ENCODE results near the gene CACNA2D3.

The CACNA2D3 gene

DNA sequence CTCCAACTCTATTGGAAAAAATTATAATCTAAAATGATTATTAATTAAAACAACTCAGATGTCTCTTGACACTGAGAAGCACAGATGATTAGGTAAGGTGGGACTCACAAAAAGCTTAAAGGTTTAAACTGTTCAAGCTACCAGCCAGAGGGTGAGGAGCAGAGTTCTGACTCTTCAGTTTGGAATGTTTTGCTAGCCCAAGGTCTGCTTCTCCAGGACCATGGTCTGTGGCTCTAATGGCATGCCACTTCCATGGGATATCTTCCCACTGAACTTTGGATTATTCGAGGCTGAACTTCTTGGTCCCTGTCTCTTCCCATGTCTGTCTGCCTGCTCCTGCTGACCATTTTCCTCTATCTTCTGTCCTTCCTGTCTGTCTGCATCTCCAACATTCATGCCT is 49.2 kb downstream of the CACNA2D3 start:
- DNase-seq: no peak

DNA sequence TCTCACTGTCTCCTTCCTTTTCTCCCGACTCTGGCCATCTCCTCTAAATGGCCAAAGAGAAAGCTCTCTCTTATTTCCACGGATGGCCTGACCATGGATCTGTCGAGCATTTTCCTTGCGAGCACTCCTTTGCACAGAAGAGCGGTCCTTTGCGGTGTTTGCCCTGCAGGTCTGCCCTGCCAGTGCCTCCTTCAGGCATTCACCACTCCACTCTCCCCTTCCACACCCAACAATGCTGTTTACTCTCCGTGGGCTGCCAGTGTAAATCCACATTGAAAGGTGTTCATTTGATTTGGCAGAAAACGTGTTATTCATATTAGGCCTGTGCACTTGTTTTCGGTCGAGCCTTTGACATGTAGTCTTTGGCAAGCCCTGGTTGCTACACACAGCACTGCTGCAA is 49.6 kb downstream of the CACNA2D3 start:
- no peak for DNase-seq

DNA sequence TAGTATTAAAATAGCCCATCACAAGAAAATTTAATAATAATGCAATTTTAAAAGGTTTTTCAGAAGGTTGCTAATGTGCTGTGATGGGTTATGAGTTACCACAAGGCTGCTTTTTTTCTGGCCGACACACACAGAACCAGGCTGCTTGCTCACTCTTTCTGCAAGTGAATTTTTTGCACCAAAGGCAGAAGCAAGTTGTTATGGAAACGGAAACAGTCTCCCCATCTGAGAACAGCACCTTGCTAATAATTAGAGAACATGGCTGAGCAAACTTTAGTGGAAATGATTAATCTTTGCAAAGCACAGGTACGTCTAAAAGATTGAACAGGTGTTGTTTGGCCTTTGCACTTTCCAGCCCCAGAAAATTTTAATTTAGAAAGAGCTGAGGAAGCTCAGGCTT is 51.0 kb downstream of the CACNA2D3 start:
- DNase-seq: no peak

DNA sequence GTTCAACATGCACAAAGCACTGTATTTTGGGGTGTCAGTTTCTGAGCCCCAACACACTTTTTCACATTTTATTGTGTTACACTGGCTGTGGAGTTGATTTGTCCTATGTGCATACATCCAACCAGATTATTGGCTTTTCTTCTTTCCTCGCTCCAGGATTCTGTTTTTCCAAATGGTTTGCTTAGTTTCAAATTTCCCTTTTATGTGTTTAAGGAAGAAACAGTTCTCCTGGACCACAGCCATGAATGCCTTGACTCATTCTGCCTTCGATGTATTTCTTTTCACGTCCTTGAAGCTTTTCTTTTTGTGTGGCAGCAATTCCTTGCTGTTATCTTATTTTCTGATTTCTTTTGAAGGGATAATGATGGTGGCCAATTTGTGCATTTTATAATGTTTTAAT is 53.8 kb downstream of the CACNA2D3 start:
- DNase-seq: no peak

DNA sequence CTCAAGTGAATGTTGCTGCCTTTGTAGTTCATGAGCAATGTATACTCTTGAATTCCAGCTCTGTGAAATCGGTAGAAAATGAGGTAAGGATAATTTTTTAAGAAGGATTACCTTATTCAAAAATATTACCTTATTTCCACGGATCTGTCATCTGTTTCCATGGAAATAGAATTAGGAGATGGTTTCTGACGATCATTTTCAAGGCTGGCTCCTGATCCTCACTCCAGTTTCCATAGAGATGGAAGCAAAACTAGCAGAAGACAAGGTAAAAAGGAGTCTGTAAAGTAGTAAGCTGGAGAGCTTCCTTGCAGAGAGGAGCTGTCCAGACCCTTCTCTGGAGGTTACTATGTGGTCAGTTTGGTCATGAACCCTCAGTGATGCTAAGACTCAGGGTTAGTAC is 55.5 kb downstream of the CACNA2D3 start:
- DNase-seq: no peak

DNA sequence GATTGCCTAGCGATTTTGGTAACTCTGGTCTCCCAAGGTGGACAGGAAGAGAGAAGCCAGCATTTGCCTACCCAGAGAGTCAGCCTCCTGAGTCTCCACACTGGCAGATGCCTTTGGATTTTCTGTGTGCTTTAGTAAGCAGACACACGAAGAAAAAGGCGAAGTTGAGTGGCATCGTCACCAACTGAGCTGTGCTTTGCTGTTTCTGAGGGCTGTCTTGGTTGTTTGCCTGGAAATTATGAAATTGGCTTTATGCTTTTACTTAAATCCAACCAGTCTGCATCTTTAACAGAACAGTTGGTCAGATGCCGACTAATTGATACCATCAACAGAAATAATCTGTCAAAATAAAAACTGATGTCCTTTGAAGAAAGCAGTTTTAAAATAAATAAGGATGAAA is 56.0 kb downstream of the CACNA2D3 start:
- no peak for DNase-seq

DNA sequence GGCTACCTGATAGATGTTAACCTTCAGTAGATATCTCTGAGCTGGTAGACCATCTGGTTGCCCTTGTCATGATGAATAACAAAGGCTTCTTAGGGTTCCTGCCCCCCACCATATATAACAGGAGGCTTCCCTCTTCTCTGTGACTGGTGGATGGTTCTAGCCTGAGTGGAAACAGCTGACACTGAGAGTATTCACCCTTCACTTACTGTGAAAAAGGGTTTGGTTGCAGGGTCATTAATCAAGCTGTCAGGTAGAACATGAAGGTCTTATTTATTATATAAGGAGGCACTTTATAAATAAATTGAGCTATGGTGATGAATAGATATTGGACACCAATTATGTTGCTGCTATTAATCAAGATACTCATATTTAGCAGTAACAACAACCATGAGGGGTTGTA is 58.6 kb downstream of the CACNA2D3 start:
- DNase-seq: no peak

DNA sequence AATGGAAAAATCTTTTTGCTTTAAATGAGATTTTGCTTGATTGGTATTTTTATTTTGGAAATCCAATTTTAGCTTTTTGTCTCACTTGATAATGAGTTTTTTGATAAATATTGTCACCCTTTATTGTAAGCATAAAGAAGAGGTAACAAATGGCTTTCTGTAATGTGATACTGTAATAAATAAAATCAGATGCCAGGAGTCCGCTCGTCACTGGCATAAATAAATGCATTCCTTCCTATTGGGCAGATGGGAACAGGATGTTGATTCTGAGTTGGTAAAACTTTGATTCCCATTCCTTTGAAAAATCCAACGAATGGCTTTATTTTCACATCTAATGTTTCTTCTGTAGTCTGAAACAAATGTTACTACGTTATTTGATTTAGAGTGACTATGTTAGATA is 59.9 kb downstream of the CACNA2D3 start:
- no peak for DNase-seq

DNA sequence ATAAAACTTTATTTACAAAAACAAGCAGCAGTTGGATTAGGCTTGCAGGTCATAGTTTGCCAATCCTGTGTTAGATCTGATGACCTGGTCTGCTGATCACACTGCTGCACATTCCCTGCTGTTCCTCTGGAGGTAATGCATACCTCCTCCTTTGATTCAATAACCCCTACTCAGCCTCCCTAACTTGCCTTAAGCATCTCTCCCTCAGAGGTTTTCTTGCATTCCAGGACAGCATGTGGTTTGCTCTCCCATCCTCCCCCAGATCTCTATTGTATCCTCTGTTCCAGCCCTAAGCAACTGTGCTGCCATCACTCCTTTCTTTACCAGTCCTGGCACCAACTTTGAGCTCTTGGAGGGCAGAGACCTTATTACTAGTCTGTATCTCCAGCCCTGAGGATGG is 63.4 kb downstream of the CACNA2D3 start:
- no peak for DNase-seq

DNA sequence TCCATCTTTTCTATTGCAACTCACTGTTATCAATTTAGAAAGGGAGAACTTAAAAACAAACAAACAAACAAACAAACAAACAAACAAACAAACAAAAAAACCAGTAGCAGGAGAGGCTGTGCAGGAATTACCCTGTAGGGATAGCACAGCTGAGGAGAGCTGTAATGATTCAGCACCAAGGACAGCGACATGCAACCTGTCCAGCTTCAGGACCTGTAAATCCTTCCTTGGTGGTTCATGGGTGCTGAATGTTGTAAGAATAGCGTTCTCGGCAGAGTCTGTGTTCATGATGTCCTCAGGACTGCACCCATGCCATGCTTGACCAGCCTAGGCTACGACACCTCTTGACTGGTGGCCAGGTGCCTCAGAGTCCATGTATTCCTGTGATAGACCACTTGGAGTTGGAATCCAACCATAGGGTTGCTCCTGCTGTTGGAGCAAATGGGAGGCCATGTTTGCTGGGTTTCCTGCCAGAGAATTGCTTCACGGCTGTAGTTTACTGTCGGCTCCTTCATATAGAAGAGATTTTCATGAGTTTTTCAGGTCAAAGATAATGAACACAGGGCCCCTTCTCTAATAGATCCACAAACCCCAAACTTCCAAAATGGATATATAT is 65.9 kb downstream of the CACNA2D3 start:
- DNase-seq: peak; percentile 40

DNA sequence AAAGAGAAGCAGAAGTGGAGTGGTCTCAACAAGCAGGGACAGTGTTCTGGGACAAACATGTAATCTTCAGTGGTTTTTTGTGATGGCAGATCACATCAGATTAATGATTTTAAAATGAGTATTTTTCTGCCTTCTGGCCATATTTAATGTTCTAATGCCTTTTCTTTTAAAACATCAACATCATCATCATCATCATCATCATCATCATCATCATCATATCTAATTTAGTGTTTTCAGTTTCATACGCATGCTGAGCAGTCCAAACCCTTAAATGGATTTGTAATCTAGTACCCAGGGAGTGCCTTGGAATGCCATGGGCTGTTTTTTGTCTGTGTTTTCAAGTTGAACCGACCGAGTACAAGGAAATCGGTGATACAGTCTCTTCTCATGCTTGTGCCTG is 68.9 kb downstream of the CACNA2D3 start:
- no peak for DNase-seq

DNA sequence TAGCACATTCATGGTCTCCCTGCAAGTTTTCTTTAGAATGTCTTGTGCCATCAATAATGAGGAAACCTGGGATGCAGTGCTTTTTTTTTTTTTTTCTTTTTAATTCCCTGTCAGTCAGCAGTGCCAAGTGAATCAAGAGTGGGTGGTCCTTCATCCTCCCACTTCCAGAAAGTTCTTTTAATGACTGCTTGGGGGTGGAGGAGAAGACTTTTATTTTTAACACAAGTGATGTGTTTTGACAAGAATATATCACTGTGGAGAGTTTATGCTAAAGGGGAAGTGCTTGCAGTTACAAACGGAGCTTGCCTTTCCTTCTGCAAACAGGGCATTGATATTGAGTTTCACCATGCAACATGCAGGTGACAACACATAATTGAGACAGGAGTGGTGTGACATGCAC is 69.7 kb downstream of the CACNA2D3 start:
- DNase-seq: no peak

DNA sequence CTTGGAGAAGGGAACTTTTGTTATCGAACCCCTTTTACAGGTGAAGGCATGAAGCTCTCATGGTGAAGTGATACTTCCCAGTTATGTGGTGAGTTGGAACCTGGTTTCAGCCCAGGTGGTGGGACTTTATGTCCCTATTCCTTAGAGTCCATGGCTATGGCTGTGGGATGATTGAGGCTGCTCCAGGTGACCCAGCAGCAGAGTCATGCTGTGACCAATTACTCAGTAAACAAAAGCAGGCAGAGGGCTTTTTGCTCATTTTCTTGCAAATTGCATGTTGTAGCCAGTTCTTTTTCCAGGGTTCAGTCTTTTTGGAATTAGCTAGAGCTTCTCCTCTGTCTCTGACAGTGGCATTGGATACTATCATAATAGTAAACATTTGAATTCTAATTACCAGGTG is 70.7 kb downstream of the CACNA2D3 start:
- no peak for DNase-seq

DNA sequence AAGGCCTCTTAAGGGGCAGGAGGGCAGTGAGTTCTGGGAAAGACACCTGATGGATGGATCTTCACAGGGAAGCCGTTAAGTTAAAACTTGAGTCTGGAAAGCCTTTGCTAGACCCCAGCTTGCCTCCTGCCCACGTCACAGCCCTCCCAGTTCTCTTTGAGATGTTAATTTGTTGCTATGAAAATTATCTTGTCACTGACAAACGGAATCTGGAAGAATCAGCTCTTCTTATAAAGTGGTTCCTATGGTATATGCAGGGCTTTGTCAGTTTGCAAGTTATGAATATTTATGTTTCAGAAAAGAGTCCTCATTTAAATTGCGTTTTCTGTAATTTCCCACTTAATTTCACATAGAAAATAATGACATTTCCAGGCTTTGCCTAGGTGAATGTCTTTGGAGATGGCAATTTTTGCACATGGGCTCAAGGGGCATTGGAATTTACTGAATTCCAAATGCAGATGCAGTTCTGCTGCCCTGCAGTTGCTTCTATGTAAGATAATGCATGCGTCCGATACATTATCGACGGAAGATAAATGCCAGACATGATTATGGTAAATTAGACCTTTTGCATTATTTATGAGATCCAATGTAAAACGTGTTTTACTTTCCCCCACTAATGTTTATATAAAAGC is 74.1 kb downstream of the CACNA2D3 start:
- no peak for DNase-seq

DNA sequence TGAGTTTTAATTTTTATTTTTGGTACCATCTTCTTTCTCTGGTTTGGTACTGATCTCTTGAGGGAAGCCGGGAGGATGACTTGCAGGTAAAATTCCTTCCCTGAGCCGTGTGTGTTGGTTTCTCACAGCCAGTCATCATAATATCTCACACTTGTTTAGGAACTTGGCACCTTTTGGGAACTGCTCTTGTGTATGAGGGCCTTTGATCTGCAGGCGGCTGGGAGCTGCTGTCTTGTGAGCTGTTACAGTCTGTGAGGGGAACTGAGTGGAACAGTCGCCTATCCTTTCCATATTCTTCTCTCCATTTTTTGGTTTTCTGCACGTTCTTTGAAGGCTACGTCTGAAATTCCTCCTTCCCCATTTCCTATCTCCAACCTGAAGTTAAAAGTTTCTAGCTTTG is 75.2 kb downstream of the CACNA2D3 start:
- no peak for DNase-seq

DNA sequence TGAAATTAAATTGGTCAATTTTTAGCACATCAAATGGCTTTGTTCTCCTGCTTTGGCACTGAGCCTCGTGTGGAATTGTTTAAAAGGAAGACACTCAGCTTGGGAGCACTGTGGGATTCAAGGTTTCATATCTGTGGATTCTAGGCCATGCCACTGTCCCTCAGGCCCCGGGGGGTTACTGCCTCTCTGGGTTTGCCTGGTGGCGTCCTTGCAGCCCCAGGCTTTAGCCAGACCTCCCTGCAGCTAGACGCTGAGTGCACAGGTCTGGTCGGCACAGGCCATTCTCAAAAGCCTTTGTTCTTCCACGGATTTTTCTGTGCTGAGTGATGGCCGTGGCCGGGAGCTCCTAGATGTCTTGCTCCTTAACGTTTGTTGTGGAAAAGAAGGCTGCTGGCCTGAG is 76.2 kb downstream of the CACNA2D3 start:
- no peak for DNase-seq

DNA sequence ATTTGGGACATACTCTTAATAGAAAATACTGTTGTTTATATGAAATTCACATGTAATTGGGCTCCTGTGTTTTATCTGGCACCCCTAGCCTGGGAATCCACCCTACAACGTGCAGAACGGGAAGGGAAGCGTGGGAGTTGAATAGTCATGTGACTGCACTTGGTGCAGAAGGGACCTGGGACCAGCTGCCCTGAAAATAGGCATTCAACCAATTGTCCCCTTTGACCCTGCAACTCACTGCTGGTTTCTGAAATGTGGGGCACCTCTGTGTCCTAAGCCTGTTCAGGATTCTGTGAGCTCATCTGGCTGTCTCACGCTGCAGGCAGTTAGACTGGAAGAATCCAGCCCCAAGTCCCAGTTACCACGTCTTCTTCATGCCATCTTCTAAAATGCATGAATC is 79.7 kb downstream of the CACNA2D3 start:
- no peak for DNase-seq

DNA sequence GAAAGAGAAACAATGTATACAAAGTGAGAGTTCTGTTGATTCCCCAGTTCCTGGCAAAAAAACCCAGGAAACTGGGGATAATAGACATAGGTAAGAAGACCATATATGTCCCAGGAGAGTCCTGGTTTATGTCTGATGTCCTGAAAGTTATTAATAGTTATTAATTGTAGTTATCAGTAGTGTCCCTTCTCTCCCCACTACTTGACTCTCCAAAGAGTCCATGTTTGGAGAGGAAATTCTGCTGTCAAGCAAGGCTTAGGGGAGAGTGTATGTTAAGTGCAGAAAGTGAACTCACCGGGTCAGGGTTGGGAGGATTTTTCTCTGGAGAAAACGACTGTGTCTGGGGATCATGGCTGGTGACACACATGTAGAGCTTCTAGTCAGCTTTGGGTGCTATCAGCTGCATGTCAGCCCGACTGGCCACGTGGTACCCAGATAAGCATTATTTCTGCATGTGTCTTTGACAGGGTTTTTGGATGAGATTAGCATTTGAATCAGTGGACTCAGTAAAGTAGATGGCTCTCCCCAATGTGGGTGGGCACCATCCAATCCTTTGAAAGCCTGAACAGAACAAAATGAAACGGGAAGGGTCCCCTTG is 80.4 kb downstream of the CACNA2D3 start:
- no peak for DNase-seq

DNA sequence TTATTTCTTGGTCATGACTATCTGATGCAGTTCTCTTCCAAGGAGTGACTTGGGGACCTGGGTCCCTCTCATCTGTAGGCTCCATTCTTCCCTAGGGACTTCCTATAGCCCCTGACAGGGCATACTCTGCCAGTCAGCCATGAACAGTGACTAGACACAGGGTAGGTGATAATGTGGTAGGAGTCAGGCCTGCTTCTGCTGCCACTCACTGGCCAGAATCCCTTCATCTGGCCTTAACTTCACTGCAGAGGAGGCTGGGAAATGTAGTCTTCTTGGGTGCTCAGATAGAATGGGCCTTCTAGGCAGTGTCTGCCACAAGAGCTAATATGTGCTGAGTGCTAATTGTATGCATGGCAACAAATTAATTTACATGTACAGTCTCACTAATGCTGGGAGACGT is 84.5 kb downstream of the CACNA2D3 start:
- no peak for DNase-seq

DNA sequence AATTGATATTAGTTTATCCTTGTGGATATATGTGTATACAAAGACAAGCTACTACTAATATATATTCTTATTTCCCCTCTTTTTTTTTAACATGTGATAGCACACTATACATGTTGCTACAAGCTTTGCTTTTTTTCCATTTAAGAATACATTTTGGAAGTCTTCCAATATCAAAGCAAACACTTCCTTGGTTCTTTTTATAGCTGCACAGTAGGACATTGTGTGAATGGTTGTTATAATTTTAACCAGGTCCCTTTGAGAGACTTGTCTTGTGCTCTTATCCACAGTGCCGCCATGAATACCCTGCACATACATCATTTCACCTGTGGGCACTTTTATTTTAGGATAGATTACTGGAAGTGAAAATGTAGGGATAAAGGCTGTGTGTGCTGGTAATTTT is 88.7 kb downstream of the CACNA2D3 start:
- no peak for DNase-seq

DNA sequence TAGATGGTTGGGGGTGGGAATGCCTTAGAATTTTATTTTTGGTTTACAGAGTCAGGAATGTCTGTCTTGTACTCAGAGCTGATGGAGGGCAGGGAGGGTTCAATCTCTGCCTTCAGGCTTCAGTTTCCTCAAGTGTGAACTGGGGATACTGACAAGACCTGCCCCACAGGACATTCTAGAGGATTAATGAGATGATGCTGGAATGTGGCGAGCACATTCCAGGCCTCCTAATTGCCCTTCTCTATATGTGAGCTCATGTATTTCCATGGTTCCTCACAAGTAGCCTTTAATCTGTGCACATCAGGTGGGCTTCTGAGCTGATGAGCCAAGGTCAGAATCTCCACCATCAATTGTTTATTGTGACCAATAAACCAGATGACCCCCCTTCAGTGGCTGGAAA is 90.4 kb downstream of the CACNA2D3 start:
- no peak for DNase-seq

DNA sequence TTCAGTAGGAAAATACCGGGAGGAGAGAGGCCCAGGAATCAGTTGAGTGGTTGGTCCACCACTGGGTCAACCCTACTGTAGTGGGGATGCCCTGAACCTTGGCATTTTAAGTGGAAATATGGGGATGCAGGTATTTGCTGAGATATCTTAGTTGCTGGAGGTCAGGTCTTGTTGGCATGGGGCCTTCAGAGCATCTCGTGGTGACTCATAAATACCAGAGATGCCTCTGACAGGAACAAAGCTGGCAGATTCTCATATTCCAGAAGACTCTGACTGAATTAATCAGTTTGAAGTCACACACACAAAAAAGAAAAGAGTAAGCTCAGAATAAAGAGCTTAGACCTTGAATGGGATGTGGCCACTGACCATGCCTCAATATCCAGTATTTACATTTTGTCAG is 91.6 kb downstream of the CACNA2D3 start:
- DNase-seq: no peak

DNA sequence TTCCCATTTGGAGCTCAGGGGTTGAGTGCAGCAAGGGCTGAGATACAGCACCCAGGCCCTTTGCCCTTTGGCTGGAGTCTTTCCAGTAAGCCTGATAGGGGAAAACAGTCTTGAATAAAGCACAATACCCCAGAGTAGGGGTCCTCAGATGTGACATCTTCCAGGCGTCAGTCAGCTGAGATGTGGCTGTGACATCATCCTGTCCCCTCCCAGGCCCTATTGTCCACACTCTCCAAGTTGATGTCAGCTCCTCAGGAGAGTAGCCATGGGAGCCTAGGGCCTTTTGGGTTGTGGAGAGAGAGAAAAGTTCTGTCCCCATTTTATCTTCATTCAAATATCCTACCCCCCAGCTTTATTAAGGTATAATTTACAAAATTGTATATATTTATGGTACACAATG is 92.5 kb downstream of the CACNA2D3 start:
- DNase-seq: no peak

DNA sequence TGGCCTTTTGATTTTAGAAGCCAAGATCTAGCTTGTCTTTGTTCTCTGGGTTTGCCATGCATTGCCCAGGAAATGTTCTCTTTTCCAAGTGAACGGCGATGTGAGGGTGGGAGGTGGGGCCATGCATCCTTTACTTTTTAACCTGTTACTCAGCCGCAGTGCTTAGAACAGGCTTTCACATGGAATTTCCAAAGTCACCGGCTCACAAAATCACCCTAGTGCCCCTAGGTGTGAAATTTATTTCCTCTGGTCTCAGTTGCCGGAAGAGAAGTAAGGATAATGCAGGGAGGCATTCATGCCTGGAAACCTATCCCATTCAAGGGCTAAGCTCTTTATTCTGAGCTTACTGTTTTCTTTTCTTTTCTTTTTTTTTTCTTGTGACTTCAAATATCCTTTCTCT is 93.2 kb downstream of the CACNA2D3 start:
- DNase-seq: no peak

DNA sequence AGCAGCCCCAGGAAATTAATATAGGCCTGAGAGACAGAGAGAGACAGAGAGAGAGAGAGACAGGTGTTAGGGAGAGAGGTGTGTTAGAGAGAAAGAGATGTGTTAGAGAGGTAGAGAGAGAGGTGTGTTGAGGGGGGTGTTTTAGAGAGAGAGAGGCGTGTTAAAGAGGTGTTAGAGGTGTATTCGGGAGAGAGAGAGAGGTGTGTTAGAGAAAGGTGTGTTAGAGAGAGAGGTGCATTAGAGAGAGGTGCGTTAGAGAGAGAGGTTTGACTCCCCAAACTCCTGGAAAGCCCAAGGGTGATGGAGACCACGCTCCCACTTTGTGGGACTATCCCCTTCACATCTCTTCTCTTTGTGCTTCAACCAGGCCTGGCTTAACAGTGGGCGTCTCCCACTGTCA is 95.5 kb downstream of the CACNA2D3 start:
- DNase-seq: no peak
